GM11168 (cell line): ENCODE data around the gene OR2S2.
"Not testable (repeated sequence)": the region's sequence is repeated elsewhere in the genome, so short reads cannot be mapped to it uniquely, and the experiment has no call there.

Experiments
- in situ Hi-C: fragments of 300-500 bp; cut with MboI; formaldehyde crosslinking; loops from one replicate; pipeline ENCODE4 v1.12.0; 2022; ENCODE audit warnings: low sequenced_read_pairs; ENCODE audit not compliant: unreplicated experiment

The OR2S2 gene, protein sequence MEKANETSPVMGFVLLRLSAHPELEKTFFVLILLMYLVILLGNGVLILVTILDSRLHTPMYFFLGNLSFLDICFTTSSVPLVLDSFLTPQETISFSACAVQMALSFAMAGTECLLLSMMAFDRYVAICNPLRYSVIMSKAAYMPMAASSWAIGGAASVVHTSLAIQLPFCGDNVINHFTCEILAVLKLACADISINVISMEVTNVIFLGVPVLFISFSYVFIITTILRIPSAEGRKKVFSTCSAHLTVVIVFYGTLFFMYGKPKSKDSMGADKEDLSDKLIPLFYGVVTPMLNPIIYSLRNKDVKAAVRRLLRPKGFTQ

DNA sequence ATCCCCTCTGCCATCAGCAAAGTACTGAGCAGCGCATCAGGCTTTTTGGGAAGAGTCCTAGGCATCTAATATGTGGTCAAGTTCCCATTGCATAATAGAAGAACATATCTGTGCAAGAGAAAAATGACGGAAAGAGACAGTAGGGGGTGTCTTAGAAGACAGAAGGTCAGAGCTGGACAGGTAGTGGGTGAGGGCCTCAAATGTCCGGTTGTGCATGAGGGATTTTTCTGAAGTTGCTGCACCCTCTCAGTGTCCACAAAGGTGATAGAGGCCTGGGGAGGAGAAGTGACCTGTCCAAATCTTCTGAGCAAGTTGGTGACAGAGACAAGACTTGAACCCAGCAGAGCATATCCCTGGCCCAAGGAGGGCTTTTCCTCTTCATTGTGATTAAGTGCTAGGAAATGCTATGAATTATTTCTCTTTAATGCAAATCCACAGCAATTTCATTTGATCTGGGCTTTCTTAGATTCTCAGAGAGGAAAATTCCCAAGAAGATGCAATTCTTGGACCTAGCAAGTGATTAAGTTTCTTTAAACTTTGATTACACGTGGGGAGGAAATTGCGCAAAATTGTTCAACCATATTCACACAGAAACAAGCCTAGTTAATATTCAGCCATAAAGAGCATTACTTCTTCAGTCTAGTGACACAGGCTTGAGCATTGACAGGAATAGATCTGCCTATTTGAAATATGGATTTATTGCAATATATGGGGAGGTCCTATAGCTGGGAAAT lies at the start of gene OR2S2:
TSS of gene OR2S2 (minus strand) at position 51 of the 734 bp plus-strand sequence. CDS start 56 bp downstream, outside the sequence.
- in situ Hi-C loops = loop anchor here (5.0 kb wide), 1 partner anchor 64 kb away; no protein-coding TSS in a partner anchor

GRCh38 chr9:36007316-36007708 lies 49.4 kb upstream of the OR2S2 start:
- in situ Hi-C loops = no loop called here

DNA sequence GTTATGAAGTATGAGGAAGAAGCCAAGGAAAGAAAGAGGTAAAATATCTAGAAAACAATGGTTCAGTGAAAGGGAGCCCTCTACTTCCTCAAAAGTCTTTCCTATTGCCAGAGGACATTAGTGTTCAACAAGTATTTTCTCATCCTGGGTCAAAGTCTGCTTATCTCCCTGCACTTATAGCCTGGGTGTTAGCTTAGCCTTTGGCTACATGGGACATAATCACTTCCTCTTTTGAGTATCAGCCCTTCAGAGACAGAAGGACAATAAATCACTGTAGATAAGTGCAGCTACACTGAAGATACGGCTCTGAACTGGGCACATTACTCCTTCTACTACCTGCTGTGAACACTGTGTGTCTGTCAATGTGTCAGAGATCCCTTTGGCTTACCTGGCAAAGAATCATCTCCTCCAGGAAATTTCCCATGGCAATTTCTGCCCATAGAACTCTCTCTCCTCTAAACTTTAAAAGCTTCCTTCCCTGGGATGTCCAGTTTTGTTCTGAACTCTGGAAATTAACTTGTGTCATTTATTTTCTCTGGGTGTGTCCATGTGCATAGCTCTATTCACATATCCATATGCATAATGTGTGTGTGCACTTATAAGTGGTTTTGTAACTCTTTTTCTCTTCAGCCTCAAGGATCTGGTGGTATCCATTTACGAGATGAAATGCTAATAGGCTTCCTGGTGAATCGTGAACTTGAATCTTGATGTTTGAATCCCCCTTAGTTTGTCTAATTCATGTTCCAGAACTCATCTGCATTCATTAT lies 48.8 kb upstream of the OR2S2 start:
- in situ Hi-C loops = no loop called here

DNA sequence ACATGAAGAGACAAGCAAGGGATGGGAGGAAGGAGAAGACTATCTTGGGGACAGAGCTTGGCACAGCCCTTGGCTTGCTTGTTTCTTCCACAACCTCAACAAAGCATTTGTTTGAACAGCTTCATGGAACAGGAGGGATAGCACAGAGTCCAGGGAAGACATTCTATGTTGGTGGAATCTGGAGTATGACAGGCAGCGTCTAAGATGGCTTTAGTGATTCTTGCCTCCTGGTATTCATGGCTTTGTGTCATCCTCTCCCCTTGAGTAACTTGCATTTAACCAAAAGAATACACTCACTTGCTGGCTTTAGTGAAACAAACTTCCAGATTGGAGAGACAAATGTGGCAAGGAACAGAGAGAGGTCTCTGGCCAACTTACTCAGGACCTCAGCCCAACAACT lies 47.9 kb upstream of the OR2S2 start:
- in situ Hi-C loops = no loop called here

DNA sequence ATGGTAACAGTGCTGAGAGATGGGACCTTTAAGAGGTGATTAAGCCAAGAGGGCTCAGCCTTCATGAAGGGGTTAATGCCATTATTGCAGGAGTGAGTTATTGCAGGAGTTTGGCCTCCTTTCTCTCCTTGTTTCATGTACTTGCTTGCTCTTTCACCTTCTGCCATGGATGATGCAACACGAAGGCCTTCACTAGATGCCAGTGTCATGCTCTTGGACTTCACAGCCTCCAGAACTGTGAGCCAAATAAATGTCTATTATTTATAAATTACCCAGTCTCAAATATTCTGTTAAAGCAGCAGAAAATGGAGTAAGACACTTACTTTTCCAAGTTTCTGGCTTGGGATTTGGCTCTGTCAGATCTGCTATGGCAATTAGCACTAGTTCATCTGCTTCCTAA lies 40.4 kb upstream of the OR2S2 start:
- in situ Hi-C loops = no loop called here

GRCh38 chr9:35997016-35997415 lies 39.1 kb upstream of the OR2S2 start:
- in situ Hi-C loops = not testable (repeated sequence)

DNA sequence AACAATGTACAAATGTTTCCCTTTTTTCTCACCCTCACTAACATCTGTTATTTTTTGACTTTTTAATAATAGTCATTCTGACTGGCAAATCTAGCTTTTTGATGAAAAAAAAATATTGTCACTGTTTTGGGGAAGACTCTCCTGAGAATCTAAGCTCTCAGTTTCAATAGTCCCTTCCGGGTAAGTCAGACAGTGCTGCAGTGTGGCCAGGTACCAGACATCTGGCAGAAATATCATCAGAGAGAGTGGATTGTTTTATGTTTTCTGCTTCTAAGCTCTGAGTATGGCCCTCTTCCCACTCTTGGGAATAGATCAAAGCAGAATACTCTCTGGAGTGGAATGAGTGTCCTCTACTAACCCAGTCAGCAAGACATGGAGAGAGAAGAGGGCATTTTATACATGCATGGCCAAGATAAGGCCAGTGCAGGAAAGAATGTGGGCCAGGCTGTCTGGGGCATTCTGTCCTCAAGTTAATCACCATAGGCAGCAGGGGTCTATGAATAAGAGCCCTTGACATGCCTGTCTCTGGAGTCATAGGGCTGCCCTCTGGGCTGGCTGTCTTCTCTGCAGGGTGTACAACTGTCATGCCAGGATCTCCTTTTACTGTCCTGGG lies 38.5 kb upstream of the OR2S2 start:
- in situ Hi-C loops = no loop called here

- in situ Hi-C loops = no loop called here
These were observed 37.0 kb upstream of the OR2S2 start for GRCh38 chr9:35994959-35995358.

GRCh38 chr9:35993976-35994720 lies 36.2 kb upstream of the OR2S2 start:
- in situ Hi-C loops = no loop called here

DNA sequence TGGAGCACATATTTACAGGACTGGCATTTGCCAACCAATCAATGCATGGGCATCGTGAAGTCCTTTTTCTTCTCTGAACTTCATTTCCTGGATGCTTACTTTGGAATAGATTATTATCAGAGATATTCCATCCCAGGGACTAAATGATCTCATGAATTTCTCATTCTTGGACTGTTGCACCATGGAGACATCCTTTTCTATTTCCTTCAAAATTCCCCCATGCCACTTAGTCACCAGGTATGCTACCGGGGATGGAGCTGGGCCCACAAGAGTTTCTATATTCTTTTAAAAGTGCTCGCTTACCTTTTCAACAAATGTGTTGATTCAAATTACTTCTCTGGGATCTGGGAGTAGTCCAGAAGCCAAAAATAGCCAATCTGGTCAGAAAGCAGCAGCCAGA lies 35.2 kb upstream of the OR2S2 start:
- in situ Hi-C loops = not testable (repeated sequence)

DNA sequence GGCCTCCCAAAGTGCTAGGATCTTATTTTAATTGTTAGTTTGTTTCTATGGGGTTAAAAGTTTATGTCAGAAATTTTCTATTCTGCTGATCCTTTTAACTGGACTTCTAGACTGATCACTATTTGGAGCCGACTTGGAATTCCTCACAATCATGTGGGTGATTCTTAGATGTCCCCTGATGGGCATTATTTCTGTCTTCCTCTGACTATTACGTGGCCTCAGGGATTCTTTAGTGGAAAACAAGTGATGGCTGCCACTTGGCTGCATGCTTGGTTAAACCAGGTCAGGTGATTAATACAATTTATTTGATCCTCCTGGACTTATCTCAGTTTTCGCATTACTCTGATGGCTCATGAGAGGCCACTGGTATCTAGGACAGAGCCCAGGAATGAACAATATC lies 32.2 kb upstream of the OR2S2 start:
- in situ Hi-C loops = no loop called here

- in situ Hi-C loops = no loop called here
These were observed 26.1 kb upstream of the OR2S2 start for GRCh38 chr9:35984021-35984420.

GRCh38 chr9:35981699-35982098 lies 23.7 kb upstream of the OR2S2 start:
- in situ Hi-C loops = no loop called here

- in situ Hi-C loops = no loop called here
These were observed 22.5 kb upstream of the OR2S2 start for GRCh38 chr9:35980289-35981011.

DNA sequence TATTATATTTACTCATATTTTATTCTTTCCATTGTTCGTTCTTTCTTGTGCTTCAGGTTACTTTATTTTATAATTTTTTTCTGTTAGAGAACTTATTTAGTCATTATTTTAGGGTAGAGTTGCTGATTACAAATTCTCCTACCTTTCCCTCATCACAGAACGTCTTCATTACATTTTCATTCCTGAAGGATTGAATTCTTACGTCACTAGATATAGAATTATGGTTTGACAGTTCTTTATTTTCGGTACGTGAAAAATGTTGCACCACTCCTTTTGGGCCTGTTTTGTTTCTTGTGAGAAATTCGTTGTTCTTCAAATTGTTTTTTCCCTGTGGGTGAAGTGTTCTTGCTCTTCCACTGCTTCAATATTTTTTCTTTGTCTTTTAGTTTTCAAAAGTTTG lies 20.8 kb upstream of the OR2S2 start:
- in situ Hi-C loops = no loop called here

DNA sequence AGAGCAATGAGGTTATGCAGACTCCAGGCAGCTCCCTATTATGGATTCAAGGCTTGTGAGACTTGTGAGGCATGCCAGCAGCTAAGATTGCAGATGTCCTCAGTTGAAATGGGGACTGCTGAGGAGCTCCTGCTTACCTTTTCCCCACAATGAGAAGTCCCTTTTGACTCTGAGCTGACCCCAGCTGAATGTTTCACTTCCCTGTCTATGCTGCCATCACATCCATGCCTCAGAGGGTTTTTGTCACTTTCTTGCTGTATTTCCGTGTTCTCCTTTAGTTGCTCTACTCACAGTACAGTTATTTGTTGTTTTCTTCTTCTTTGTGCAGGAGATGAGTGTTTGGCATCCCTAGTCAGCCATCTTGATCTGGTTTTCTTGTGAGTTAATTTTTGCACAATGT lies 18.8 kb upstream of the OR2S2 start:
- in situ Hi-C loops = no loop called here

DNA sequence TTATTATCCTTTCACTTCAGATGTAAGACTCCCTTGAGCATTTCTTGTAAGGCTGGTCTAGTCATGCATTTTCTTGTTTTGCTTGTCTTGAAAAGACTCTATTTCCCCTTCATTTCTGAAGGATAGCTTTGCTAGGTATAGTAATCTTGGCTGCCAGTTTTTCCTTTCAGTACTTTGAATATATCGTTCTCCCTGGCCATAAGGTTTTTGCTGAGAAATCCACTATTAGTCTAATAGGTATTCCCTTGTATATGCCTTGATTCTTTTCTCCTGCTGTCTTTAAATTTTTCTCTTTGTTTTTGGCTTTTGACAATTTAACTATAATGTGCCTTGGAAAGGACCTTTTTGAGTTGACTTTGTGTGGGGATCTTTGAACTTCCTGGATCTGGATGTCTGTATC lies 16.8 kb upstream of the OR2S2 start:
- in situ Hi-C loops = no loop called here

DNA sequence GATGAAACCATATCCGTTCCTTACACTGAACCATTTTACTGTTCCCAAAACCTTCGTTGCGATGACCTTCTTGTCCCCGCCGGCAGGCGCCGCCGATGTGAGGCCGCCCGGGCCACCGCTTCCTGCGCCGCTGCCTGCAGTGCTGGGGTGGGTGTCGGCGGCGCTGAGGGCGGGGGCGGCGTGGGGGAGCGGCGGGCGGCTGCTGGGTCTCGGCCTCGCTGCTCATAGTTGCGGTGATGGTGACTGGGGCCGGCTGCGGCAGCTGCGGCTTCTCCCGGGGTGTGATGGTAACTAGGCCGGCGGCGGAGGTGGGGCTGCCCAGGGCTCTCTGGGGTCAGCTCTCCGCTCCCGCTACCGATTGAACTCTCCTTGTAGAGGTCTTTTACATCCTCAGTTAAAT lies 14.1 kb upstream of the OR2S2 start:
- in situ Hi-C loops = no loop called here

- in situ Hi-C loops = no loop called here
These were observed 9.1 kb upstream of the OR2S2 start for GRCh38 chr9:35967042-35967441.
